ENCODE results near the gene C12orf54. TPM values are rescaled to one million over a fixed set of nuclear protein-coding genes. Genes with fewer than 3 reads are reported as not detected.

The C12orf54 gene
- total RNA-seq, 1 donor from 2014 or later = 1.2 TPM

GRCh38 chr12:48542300-48542928, 60.1 kb downstream of the C12orf54 start:
- peaks cover 3% of the 10 kb centered on the region for H3K4me1 Mint-ChIP-seq (ENCODE audit: low read depth, unreplicated experiment)
- Histone ChIP-seq H3K27ac (ENCODE audit: low read depth, low read length) (no peak overlapping the region), H3K36me3 (ENCODE audit: insufficient read depth, low read length) (no peaks in the 10 kb centered on the region), H3K4me1 (ENCODE audit: insufficient read depth, low read length) (no peaks in the 10 kb centered on the region), H3K27me3 (ENCODE audit: insufficient read depth, low read length) (no peaks in the 10 kb centered on the region), H3K4me3 (ENCODE audit: insufficient read depth, low read depth, low read length) (no peak overlapping the region), H3K79me2 (ENCODE audit: insufficient read depth, low read length) (no peaks in the 10 kb centered on the region), H3K4me2 (ENCODE audit: low read length) (no peak overlapping the region), H4K20me1 (ENCODE audit: insufficient read depth, low read length) (no peaks in the 10 kb centered on the region), H2AFZ (ENCODE audit: low read depth, low read length) (no peak overlapping the region), H3K9ac (ENCODE audit: low read length) (no peak overlapping the region), H3K9me3 (ENCODE audit: insufficient read depth, low read depth, low read length) (no peaks in the 10 kb centered on the region)
- no peak overlapping the region for H3K4me3 Mint-ChIP-seq (ENCODE audit: unreplicated experiment)
- DNase-seq (ENCODE audit: low read depth) (peak; percentile 2), FAIRE-seq (no peak)
- no peak overlapping the region for H3K27ac Mint-ChIP-seq (ENCODE audit: unreplicated experiment)
- TF ChIP-seq EZH2 (IDR thresholded peaks at IDR 0.05; ENCODE audit: insufficient read depth, low read length) (no peak), CTCF (IDR thresholded peaks at IDR 0.05; ENCODE audit: insufficient read depth, low read depth, low read length) (peak; percentile 57)
- H3K27me3 Mint-ChIP-seq (ENCODE audit: low read depth, unreplicated experiment) = peaks cover 20% of the 10 kb centered on the region
- peaks cover 2% of the 10 kb centered on the region for H3K9me3 Mint-ChIP-seq (ENCODE audit: unreplicated experiment)
- H3K36me3 Mint-ChIP-seq (ENCODE audit: low read depth, unreplicated experiment) = no peaks in the 10 kb centered on the region

DNA sequence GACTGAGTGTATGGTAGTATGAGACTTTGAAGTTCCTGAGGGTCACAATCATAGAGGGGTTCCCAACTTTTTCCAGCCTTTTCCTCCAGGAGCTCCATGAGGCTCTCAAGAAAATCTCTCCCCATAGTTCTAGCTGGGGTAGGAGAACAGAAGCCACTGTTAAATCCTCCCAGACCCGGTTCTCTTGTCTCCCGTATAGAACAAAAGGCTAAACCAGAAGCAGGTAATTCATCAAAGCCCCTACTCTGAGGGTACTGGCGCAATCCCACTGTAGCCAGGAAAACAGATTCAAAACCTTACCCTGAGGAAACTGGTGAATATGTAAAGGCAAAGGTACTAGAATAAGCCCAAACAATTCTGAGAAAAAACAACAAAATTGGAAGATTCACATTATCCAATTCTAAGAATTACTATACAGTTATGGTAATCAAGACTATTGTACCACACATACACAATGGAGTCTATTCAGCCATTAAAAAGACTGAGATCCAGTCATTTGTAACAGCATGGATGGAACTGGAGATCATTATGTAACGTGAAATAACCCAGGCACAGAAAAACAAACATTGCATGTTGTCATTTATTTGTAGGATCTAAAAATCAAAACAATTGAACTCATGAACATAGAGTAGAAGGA, 63.7 kb downstream of the C12orf54 start:
- Histone ChIP-seq H3K4me2 (ENCODE audit: low read length) (no peak overlapping the region), H3K27ac (ENCODE audit: low read depth, low read length) (no peak overlapping the region), H3K4me3 (ENCODE audit: insufficient read depth, low read depth, low read length) (no peak overlapping the region), H3K27me3 (ENCODE audit: insufficient read depth, low read length) (no peaks in the 10 kb centered on the region), H3K36me3 (ENCODE audit: insufficient read depth, low read length) (no peaks in the 10 kb centered on the region), H3K79me2 (ENCODE audit: insufficient read depth, low read length) (no peaks in the 10 kb centered on the region), H4K20me1 (ENCODE audit: insufficient read depth, low read length) (no peaks in the 10 kb centered on the region), H2AFZ (ENCODE audit: low read depth, low read length) (no peak overlapping the region), H3K4me1 (ENCODE audit: insufficient read depth, low read length) (no peaks in the 10 kb centered on the region), H3K9ac (ENCODE audit: low read length) (no peak overlapping the region), H3K9me3 (ENCODE audit: insufficient read depth, low read depth, low read length) (no peaks in the 10 kb centered on the region)
- FAIRE-seq (no peak), DNase-seq (ENCODE audit: low read depth) (no peak)
- H3K4me3 Mint-ChIP-seq (ENCODE audit: unreplicated experiment) = no peak overlapping the region
- H3K27ac Mint-ChIP-seq (ENCODE audit: unreplicated experiment) = no peak overlapping the region
- no peaks in the 10 kb centered on the region for H3K4me1 Mint-ChIP-seq (ENCODE audit: low read depth, unreplicated experiment)
- no peaks in the 10 kb centered on the region for H3K36me3 Mint-ChIP-seq (ENCODE audit: low read depth, unreplicated experiment)
- H3K27me3 Mint-ChIP-seq (ENCODE audit: low read depth, unreplicated experiment) = peaks cover 22% of the 10 kb centered on the region
- H3K9me3 Mint-ChIP-seq (ENCODE audit: unreplicated experiment) = peaks cover 14% of the 10 kb centered on the region
- TF ChIP-seq EZH2 (IDR thresholded peaks at IDR 0.05; ENCODE audit: insufficient read depth, low read length) = no peak
- no peak for TF ChIP-seq CTCF (IDR thresholded peaks at IDR 0.05; ENCODE audit: insufficient read depth, low read depth, low read length)

Other genes with a start within 250 kb of the C12orf54 start
- gene ZNF641, start 131.6 kb upstream of the C12orf54 start, total RNA-seq = 7.1 and 9.2 TPM in 2 replicates
- not detected in 2 replicates for gene ANP32D, start 9.9 kb upstream of the C12orf54 start, total RNA-seq
- not detected in 2 replicates for gene OR8S1, start 43.1 kb downstream of the C12orf54 start, total RNA-seq
- not detected in 2 replicates for gene LALBA, start 87.5 kb downstream of the C12orf54 start, total RNA-seq
- 45.1 and 45.7 TPM in 2 replicates for gene KANSL2, start 199.7 kb downstream of the C12orf54 start, total RNA-seq
- 45.9 and 49.2 TPM in 2 replicates for gene CCNT1, start 234.2 kb downstream of the C12orf54 start, total RNA-seq